ENCODE data around the gene LRRC66.

Gene LRRC66

DNA sequence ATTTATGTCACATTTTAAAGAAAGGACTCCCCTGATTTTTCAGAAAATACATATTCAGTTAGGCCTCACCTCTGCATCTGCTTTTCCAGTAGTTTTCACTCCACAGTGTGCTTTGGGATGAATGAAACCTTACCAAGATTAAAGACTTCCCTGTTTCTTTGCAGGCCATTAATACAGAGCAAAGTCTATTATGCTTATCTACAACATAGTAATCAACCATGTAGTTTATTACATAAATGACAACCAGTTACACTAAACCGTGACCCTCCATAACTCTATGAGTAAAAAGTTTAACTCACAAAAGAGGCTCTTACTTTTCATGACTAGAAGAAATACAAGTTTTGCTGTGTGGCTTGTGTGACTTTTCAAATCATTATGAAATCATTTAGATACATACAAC lies 2.3 kb downstream of the LRRC66 start:
- CTCF ChIA-PET: no interaction called here
- TF ChIP-seq SP1 (IDR thresholded peaks at IDR 0.05): no peak
- no peak for TF ChIP-seq L3MBTL2 (conservative IDR thresholded peaks at IDR 0.05)
- TF ChIP-seq ELF4 (IDR thresholded peaks at IDR 0.05): no peak
- no peak for TF ChIP-seq SUZ12 (IDR thresholded peaks at IDR 0.05)
- no peak for TF ChIP-seq ARNT (IDR thresholded peaks at IDR 0.05)
- no peak for TF ChIP-seq BHLHE40 (IDR thresholded peaks at IDR 0.05; ENCODE audit: borderline replicate concordance)
- TF ChIP-seq PKNOX1 (IDR thresholded peaks at IDR 0.05): no peak
- no peak for TF ChIP-seq FOXA1 (IDR thresholded peaks at IDR 0.05)
- no peak for TF ChIP-seq ZNF384 (IDR thresholded peaks at IDR 0.05)
- DNase-seq (ENCODE audit: extremely low spot score): no peak
- POLR2A ChIA-PET: no interaction called here

DNA sequence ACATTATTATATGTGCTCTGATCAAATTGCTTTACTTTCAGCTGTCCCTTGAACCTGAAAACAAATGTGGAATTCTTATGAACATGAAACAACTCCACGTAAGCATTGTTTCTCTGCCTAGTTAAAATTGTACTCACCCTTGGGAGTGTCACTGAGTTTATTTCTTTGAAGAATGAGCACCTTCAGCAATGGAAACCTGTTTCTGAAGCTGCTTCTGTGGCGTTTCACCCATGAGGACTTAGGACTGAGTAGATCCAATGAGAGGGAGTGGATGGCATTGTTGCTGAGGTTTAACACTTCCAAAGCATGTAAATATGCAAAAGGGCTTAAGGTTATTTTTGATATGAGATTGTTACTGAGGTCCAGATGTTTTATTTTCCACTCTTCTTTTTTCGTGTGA lies 3.2 kb downstream of the LRRC66 start:
- no peak for DNase-seq (ENCODE audit: extremely low spot score)
- POLR2A ChIA-PET: no interaction called here
- CTCF ChIA-PET: no interaction called here
- no peak for TF ChIP-seq TARDBP (IDR thresholded peaks at IDR 0.05)
- no peak for TF ChIP-seq ZNF384 (IDR thresholded peaks at IDR 0.05)
- no peak for TF ChIP-seq SP1 (IDR thresholded peaks at IDR 0.05)
- no peak for TF ChIP-seq FOXA1 (IDR thresholded peaks at IDR 0.05)
- TF ChIP-seq BHLHE40 (IDR thresholded peaks at IDR 0.05; ENCODE audit: borderline replicate concordance): no peak
- no peak for TF ChIP-seq CTBP1 (IDR thresholded peaks at IDR 0.05; ENCODE audit: borderline replicate concordance)
- TF ChIP-seq FOXK2 (IDR thresholded peaks at IDR 0.05): no peak
- no peak for TF ChIP-seq NFRKB (IDR thresholded peaks at IDR 0.05)
- no peak for TF ChIP-seq SUZ12 (IDR thresholded peaks at IDR 0.05)
- TF ChIP-seq LEF1 (IDR thresholded peaks at IDR 0.05; ENCODE audit: borderline replicate concordance): no peak
- no peak for TF ChIP-seq ARNT (IDR thresholded peaks at IDR 0.05)
- TF ChIP-seq ELF4 (IDR thresholded peaks at IDR 0.05): no peak
- no peak for TF ChIP-seq L3MBTL2 (conservative IDR thresholded peaks at IDR 0.05)
- no peak for TF ChIP-seq HDGF (IDR thresholded peaks at IDR 0.05; ENCODE audit: borderline replicate concordance)
- TF ChIP-seq FOXM1 (IDR thresholded peaks at IDR 0.05; ENCODE audit: borderline replicate concordance): no peak
- no peak for TF ChIP-seq PKNOX1 (IDR thresholded peaks at IDR 0.05)

DNA sequence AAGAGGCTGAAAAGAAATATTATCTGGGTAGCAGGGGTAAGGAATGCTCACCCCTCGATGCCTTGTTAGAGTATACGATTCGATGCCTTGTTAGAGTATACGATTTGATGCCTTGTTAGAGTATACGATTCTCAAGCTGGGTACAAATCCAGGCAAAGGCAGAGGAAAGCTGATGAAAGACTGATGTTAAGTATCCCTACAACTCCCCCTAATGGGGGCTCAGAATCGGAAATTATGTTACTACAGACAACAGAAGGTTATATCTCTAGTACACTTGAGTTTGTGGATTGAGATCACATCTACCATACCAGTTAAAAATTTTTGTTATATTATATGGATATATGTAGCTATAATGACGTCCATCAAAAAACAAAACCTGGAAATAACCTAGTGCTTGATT lies 4.8 kb downstream of the LRRC66 start:
- CTCF ChIA-PET: no interaction called here
- no peak for TF ChIP-seq HDGF (IDR thresholded peaks at IDR 0.05; ENCODE audit: borderline replicate concordance)
- no peak for TF ChIP-seq ELF4 (IDR thresholded peaks at IDR 0.05)
- no peak for TF ChIP-seq NFRKB (IDR thresholded peaks at IDR 0.05)
- TF ChIP-seq SP1 (IDR thresholded peaks at IDR 0.05): no peak
- no peak for TF ChIP-seq FOXA1 (IDR thresholded peaks at IDR 0.05)
- no peak for TF ChIP-seq BHLHE40 (IDR thresholded peaks at IDR 0.05; ENCODE audit: borderline replicate concordance)
- TF ChIP-seq CTBP1 (IDR thresholded peaks at IDR 0.05; ENCODE audit: borderline replicate concordance): no peak
- TF ChIP-seq TARDBP (IDR thresholded peaks at IDR 0.05): no peak
- TF ChIP-seq FOXK2 (IDR thresholded peaks at IDR 0.05): no peak
- TF ChIP-seq FOXM1 (IDR thresholded peaks at IDR 0.05; ENCODE audit: borderline replicate concordance): no peak
- TF ChIP-seq ZNF384 (IDR thresholded peaks at IDR 0.05): no peak
- no peak for DNase-seq (ENCODE audit: extremely low spot score)
- POLR2A ChIA-PET: no interaction called here

DNA sequence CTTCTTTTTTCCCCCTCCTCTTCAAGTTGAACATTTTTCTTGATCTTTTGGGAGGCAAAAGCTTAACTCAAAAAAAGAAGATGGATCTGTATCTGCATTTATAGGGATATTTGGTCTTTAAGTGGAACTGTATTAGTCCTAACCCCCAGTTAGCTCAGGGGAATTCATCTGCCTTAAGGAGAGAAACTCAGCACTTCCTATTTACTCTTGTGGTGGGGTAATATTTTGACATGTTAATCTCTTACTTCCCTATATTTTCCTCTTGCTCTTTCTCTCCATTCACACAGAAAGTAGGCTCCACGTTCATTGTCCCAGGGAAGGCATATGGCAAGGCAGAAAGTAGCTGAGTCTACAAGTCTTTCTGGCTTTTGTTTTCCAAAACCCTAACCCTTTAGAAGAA lies 5.3 kb downstream of the LRRC66 start:
- TF ChIP-seq ARNT (IDR thresholded peaks at IDR 0.05): no peak
- no peak for TF ChIP-seq NFRKB (IDR thresholded peaks at IDR 0.05)
- no peak for TF ChIP-seq SUZ12 (IDR thresholded peaks at IDR 0.05)
- TF ChIP-seq L3MBTL2 (conservative IDR thresholded peaks at IDR 0.05): no peak
- no peak for TF ChIP-seq ZNF384 (IDR thresholded peaks at IDR 0.05)
- TF ChIP-seq HDGF (IDR thresholded peaks at IDR 0.05; ENCODE audit: borderline replicate concordance): no peak
- no peak for TF ChIP-seq PKNOX1 (IDR thresholded peaks at IDR 0.05)
- TF ChIP-seq BHLHE40 (IDR thresholded peaks at IDR 0.05; ENCODE audit: borderline replicate concordance): no peak
- no peak for DNase-seq (ENCODE audit: extremely low spot score)
- ChIA-PET CTCF (no interaction called here), POLR2A (no interaction called here)

DNA sequence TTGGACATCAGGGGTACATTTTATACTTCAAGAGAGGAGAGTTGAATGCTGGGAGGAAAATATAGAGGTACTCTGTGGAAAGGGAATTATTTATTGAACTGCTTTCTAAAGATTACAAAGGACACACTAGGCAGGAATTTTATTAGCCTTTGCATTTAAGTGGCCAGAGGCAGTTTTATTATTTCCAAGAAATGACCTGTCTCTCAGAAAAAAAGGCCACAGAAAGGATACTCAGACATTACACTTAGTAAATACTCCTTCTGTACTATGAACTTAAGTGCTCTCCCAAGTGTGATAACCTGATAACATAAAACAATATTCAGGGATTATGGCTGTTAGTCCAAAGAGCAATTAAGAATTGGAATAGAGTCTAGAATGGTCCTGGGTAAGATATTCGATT lies 7.5 kb downstream of the LRRC66 start:
- no peak for DNase-seq (ENCODE audit: extremely low spot score)

More for the DNA sequence above, 7.5 kb downstream of the LRRC66 start:
- TF ChIP-seq L3MBTL2 (conservative IDR thresholded peaks at IDR 0.05) (no peak), ELF4 (IDR thresholded peaks at IDR 0.05) (no peak), FOXM1 (IDR thresholded peaks at IDR 0.05; ENCODE audit: borderline replicate concordance) (no peak), SP1 (IDR thresholded peaks at IDR 0.05) (no peak), FOXK2 (IDR thresholded peaks at IDR 0.05) (no peak), LEF1 (IDR thresholded peaks at IDR 0.05; ENCODE audit: borderline replicate concordance) (no peak), SUZ12 (IDR thresholded peaks at IDR 0.05) (no peak), ARNT (IDR thresholded peaks at IDR 0.05) (no peak), CTBP1 (IDR thresholded peaks at IDR 0.05; ENCODE audit: borderline replicate concordance) (no peak), NFRKB (IDR thresholded peaks at IDR 0.05) (no peak), PKNOX1 (IDR thresholded peaks at IDR 0.05) (no peak), HDGF (IDR thresholded peaks at IDR 0.05; ENCODE audit: borderline replicate concordance) (no peak), ZNF384 (IDR thresholded peaks at IDR 0.05) (no peak), TARDBP (IDR thresholded peaks at IDR 0.05) (no peak), FOXA1 (IDR thresholded peaks at IDR 0.05) (no peak), BHLHE40 (IDR thresholded peaks at IDR 0.05; ENCODE audit: borderline replicate concordance) (no peak)
- ChIA-PET POLR2A (no interaction called here), CTCF (no interaction called here)

All from HEK293T (cell line).